Activated CD8-positive, alpha-beta memory T cell treated with anti-CD3 and anti-CD28 coated beads, Interleukin-2, amount 10 ng/mL, durations not matched to agents 7 days and 5 days (primary cell): Measurements from ENCODE around the gene SYT4. TPM values are rescaled to one million over a fixed set of nuclear protein-coding genes. Genes with fewer than 3 reads are reported as not detected.

Source experiments
- ATAC-seq: fragments of 150-1000 bp; cut with Tn5 transposase; one replicate; pipeline ENCODE4 v1.10.0; 2021; ENCODE audit warnings: moderate library complexity
- CTCF ChIA-PET: fragments of 350-600 bp; sonication (Branson Sonifier 250); formaldehyde crosslinking; loops from one replicate; lab custom pipeline; 2021; ENCODE audit warnings: antibody characterized with exemption; lab: Charles Lee
- DNase-seq: peaks from one replicate; pipeline ENCODE4 v3.0.0-alpha.2; 2020
- H3K27ac Mint-ChIP-seq: one replicate; pipeline ENCODE4 v1.8.0; 2021; ENCODE audit warnings: mild to moderate bottlenecking, mixed read lengths
- H3K27me3 Mint-ChIP-seq: one replicate; pipeline ENCODE4 v1.8.0; 2021; ENCODE audit warnings: mixed read lengths
- H3K36me3 Mint-ChIP-seq: one replicate; pipeline ENCODE4 v1.8.0; 2021; ENCODE audit warnings: mild to moderate bottlenecking, mixed read lengths
- H3K4me1 Mint-ChIP-seq: one replicate; pipeline ENCODE4 v1.8.0; 2021; ENCODE audit warnings: mixed read lengths
- H3K4me3 Mint-ChIP-seq: one replicate; pipeline ENCODE4 v1.8.0; 2021; ENCODE audit warnings: mild to moderate bottlenecking, moderate library complexity, mixed read lengths
- H3K9me3 Mint-ChIP-seq: one replicate; pipeline ENCODE4 v1.8.0; 2022; ENCODE audit warnings: low read depth, mixed read lengths
- total RNA-seq, 2 experiments: library from RNA; stranded (reverse); gene quantifications; one replicate each; pipeline ENCODE4 v1.2.3, GENCODE V29; 2021

Gene SYT4
- total RNA-seq, 2 experiments from 2014 or later = not detected

GRCh38 chr18:43271593-43272432 is 5.5 kb downstream of the SYT4 start:
- Mint-ChIP-seq H3K27ac (no peak overlapping the region), H3K4me3 (no peak overlapping the region), H3K4me1 (no peaks in the 10 kb centered on the region), H3K36me3 (no peaks in the 10 kb centered on the region), H3K9me3 (no peaks in the 10 kb centered on the region), H3K27me3 (peaks cover 3% of the 10 kb centered on the region)
- CTCF ChIA-PET = interaction anchor here (1.0 to 2.4 kb wide), 5 partner anchors 42 to 1218 kb away, joined by 3 to 19 read pairs (median 4); no protein-coding TSS in a partner anchor
- no peak for DNase-seq
- ATAC-seq = no peak

DNA sequence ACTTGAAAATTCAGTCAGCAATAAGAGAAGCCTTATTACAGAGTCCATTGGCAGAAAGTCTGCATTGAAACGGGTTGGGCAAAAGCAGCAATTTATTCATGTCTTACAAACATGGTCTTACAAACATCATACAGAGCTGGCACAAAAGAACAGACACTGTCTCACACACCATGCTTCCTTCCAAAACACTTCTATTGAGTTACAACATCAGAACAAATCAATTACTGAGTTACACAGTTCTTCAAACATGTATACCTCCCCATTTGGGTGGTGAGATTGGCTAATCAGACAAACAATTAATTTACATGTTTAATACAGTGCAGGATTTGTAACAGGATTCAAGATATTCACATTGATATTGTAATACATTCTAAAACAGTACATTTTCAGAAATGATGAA is 9.5 kb downstream of the SYT4 start:
- H3K36me3 Mint-ChIP-seq = no peaks in the 10 kb centered on the region
- H3K27me3 Mint-ChIP-seq = no peaks in the 10 kb centered on the region
- H3K4me1 Mint-ChIP-seq = no peaks in the 10 kb centered on the region
- CTCF ChIA-PET = no interaction called here
- H3K4me3 Mint-ChIP-seq = no peak overlapping the region
- H3K27ac Mint-ChIP-seq = no peak overlapping the region
- DNase-seq (no peak), ATAC-seq (no peak)
- peaks cover 10% of the 10 kb centered on the region for H3K9me3 Mint-ChIP-seq

GRCh38 chr18:43265465-43265864 is 11.8 kb downstream of the SYT4 start:
- H3K4me3 Mint-ChIP-seq = no peak overlapping the region
- H3K27me3 Mint-ChIP-seq = no peaks in the 10 kb centered on the region
- DNase-seq (no peak), ATAC-seq (no peak)
- H3K27ac Mint-ChIP-seq = no peak overlapping the region
- no peaks in the 10 kb centered on the region for H3K4me1 Mint-ChIP-seq
- CTCF ChIA-PET = interaction anchor here (0.7 kb wide), 1 partner anchor 887 kb away, joined by 3 read pairs; no protein-coding TSS in a partner anchor
- H3K9me3 Mint-ChIP-seq = peaks cover 10% of the 10 kb centered on the region
- no peaks in the 10 kb centered on the region for H3K36me3 Mint-ChIP-seq

- Mint-ChIP-seq H3K27me3 (no peaks in the 10 kb centered on the region), H3K4me1 (no peaks in the 10 kb centered on the region), H3K36me3 (no peaks in the 10 kb centered on the region), H3K4me3 (no peak overlapping the region), H3K27ac (no peak overlapping the region), H3K9me3 (peaks cover 6% of the 10 kb centered on the region)
- no peak for DNase-seq
- CTCF ChIA-PET = no interaction called here
- ATAC-seq = no peak
Measured at GRCh38 chr18:43248610-43249249, 28.6 kb downstream of the SYT4 start.

GRCh38 chr18:43247944-43248343 is 29.3 kb downstream of the SYT4 start:
- CTCF ChIA-PET = no interaction called here
- Mint-ChIP-seq H3K4me1 (no peaks in the 10 kb centered on the region), H3K27ac (no peak overlapping the region), H3K27me3 (no peaks in the 10 kb centered on the region), H3K36me3 (no peaks in the 10 kb centered on the region), H3K9me3 (peaks cover 6% of the 10 kb centered on the region), H3K4me3 (no peak overlapping the region)
- DNase-seq (no peak), ATAC-seq (no peak)

DNA sequence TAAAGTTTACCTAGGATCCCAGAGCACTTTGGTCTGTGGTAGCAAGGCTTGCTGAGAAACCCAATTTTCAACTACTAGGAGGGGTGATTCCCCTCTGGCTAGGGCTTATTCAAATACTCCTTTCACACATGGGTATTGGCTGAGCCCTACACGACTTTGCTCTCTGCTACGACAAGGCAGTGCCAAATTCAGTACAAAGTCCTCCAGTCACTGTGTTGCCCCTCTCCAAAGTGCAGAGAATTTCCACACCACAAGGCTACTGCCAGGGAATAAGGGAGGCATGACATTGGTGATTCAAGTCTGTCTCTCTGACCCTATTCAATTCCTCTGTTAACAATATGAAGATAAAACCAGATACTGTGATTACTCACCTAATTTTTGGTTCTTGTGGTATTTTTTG is 38.9 kb downstream of the SYT4 start:
- H3K4me3 Mint-ChIP-seq = no peak overlapping the region
- no peaks in the 10 kb centered on the region for H3K27me3 Mint-ChIP-seq
- H3K36me3 Mint-ChIP-seq = no peaks in the 10 kb centered on the region
- H3K9me3 Mint-ChIP-seq = peaks cover 4% of the 10 kb centered on the region
- no peaks in the 10 kb centered on the region for H3K4me1 Mint-ChIP-seq
- CTCF ChIA-PET = no interaction called here
- DNase-seq (no peak), ATAC-seq (no peak)
- H3K27ac Mint-ChIP-seq = no peak overlapping the region

- CTCF ChIA-PET = no interaction called here
- H3K9me3 Mint-ChIP-seq = peaks cover 7% of the 10 kb centered on the region
Measured at GRCh38 chr18:43236921-43237320, 40.4 kb downstream of the SYT4 start.

GRCh38 chr18:43234889-43235288 is 42.4 kb downstream of the SYT4 start:
- H3K27ac Mint-ChIP-seq = no peak overlapping the region
- ATAC-seq = no peak
- no peak for DNase-seq
- H3K9me3 Mint-ChIP-seq = peaks cover 7% of the 10 kb centered on the region
- no peaks in the 10 kb centered on the region for H3K27me3 Mint-ChIP-seq
- H3K4me3 Mint-ChIP-seq = no peak overlapping the region
- H3K4me1 Mint-ChIP-seq = no peaks in the 10 kb centered on the region
- CTCF ChIA-PET = no interaction called here
- H3K36me3 Mint-ChIP-seq = no peaks in the 10 kb centered on the region

More at GRCh38 chr18:43236921-43237320, 40.4 kb downstream of the SYT4 start:
- DNase-seq = no peak
- H3K4me3 Mint-ChIP-seq = no peak overlapping the region
- no peaks in the 10 kb centered on the region for H3K4me1 Mint-ChIP-seq
- no peak for ATAC-seq
- H3K36me3 Mint-ChIP-seq = no peaks in the 10 kb centered on the region
- no peaks in the 10 kb centered on the region for H3K27me3 Mint-ChIP-seq
- H3K27ac Mint-ChIP-seq = no peak overlapping the region

GRCh38 chr18:43222501-43222900 is 54.8 kb downstream of the SYT4 start:
- no peak overlapping the region for H3K27ac Mint-ChIP-seq
- H3K27me3 Mint-ChIP-seq = no peaks in the 10 kb centered on the region
- H3K9me3 Mint-ChIP-seq = peaks cover 14% of the 10 kb centered on the region
- no peaks in the 10 kb centered on the region for H3K4me1 Mint-ChIP-seq
- no peak overlapping the region for H3K4me3 Mint-ChIP-seq
- DNase-seq (no peak), ATAC-seq (no peak)
- H3K36me3 Mint-ChIP-seq = no peaks in the 10 kb centered on the region
- CTCF ChIA-PET = no interaction called here

- DNase-seq = no peak
- Mint-ChIP-seq H3K27me3 (no peaks in the 10 kb centered on the region), H3K36me3 (no peaks in the 10 kb centered on the region), H3K27ac (no peak overlapping the region), H3K4me3 (no peak overlapping the region), H3K9me3 (peaks cover 19% of the 10 kb centered on the region), H3K4me1 (no peaks in the 10 kb centered on the region)
- CTCF ChIA-PET = no interaction called here
- no peak for ATAC-seq
Measured at GRCh38 chr18:43220691-43221090, 56.6 kb downstream of the SYT4 start.

Other genes starting within 250 kb of the SYT4 start
- not detected for gene RIT2, start 161.8 kb downstream of the SYT4 start, total RNA-seq